Activated CD4-positive, CD25-positive, alpha-beta regulatory T cell (primary cell): Measurements from ENCODE around the gene QSOX2.

Source experiments
- DNase-seq, 4 experiments: peaks; one replicate each; lab custom pipeline; 2025; lab: John Stamatoyannopoulos, UW

Gene QSOX2

DNA sequence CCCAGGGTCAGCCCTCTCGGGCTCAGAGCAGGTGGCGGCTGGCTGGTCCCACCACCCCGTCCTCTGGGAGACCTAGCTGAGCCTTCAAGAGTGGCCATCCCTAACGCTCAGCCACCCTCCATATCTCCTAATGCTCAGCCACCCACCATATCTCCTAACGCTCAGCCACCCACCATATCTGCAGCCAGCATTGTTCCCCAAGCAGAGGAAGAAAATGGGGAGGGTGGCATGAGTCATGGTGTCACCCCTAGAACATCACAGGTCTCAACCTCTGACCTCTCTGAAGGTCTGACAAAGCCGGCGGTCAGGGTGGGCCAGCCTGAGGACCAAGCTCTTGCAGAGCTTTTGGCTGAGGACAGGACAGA lies 55.4 kb downstream of the QSOX2 start:
- no peak for DNase-seq

DNA sequence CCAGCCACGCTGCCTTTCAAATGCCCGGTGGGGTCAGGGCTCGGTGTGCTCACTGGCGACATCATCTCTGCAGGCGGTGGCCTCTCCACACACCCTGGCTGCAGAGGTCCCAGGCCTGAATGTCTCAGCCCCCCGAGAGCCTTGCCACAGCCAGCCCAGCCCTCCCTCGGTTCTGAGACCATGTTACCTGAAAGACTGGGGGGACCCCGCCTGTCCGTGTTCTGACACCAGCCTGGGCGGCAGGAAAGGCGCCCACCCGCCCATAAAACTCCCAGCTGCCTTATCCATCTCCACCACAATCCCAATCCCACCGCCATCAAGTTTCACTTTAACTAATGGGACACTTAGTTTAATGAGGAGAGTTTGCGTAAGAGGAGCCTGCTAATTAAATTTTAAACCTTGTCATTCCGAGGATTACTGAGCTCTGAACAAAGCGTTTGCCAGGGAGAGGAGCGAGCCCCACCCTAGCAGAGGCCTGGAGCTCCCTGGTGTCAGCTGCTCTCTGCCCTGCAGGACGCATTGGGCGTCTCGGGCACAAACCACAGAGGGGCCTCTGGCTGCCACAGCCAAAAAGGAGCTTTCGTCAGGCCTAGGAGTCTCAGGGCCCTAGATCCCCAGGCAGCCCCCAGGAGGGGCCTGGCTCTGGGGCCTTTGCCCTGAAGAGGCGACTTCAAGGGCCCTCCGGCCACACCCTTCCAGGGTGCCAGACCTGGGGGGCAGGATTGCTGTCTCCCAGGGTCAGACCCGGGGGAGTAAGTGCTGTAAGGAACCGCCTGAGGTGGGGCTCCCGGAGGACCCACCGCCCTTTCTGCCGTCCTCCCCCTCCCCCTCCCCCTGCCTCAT lies 56.0 kb downstream of the QSOX2 start:
- no peak for DNase-seq

DNA sequence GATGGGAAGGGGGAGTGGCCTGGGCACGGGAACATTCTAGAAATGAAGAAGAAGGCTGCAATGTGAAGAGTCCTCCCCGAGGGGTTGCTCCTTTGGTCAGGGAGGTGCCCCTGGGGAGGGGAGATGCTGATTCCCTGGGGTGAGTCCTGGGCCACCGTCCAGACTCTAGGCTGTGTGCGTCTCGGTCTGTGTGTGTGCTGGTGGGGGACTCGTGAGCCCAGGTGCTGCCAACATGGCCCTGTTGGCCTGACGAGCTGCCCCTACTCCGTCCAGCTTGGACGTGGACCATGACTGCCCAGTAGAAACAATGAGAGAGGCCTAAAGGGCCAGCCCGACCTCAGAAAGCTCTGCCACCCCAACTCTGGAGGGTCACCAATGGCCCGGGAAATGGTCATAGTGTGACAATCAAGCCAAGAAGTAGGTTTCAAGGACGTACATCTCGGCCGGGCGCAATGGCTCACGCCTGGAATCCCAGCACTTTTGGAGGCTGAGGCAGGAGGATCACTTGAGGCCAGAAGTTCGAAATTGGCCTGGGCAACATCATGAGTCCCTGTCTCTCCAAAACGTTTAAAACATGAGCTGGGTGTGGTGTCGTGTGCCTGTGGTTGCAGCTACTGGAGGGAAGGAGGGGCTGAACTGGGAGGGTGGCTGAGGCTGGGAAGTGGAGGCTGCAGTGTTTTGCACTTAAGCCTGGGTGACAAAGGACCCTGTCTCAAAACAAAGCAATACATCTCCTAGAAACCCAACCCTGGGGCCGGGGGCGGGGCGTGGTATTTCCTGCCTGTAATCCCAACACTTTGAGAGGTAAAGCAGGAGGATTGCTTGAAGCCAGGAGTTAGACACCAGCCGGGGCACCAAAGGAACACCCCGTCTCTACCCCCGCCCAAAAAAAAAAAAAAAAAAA lies 57.7 kb downstream of the QSOX2 start:
- no peak for DNase-seq

DNA sequence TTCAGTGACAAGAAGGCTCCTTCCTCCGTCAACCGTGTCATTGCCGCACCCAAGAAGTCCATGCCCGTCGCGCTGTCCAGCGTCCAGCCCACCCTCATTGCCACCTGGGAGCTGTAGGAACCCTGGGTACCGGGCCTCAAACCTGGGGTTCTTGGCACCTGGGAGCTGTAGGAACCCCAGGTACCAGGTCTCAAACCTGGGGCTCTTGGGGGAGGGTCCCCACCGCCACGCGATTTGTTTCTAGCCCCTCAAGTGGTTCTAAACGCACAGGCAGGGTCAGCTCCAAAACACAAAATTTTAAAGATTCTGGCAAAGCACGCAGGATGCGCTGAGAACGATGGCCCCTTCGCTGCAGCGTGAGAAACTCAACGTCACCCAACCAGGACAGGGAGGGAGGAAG lies 58.4 kb downstream of the QSOX2 start:
- DNase-seq: no peak

DNA sequence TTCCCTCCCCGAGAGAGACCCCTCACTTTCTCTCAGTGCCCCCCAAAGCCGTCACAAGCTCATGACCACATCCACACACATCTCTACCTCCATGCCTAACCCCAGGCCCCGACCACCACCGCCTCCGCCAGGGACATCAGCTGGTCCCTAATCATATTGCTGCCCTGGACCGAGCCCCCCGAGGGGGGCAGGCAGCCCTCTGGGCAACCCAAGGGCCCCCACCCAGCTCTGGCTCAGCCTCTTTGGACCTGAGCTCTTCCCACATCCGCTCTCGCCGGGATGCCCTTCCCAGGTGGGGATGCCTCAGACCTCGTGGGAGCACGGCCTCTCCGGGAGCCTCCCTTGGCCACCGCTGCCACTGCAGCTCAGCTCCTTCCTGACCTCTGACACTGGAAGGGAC lies 59.2 kb downstream of the QSOX2 start:
- DNase-seq: no peak

DNA sequence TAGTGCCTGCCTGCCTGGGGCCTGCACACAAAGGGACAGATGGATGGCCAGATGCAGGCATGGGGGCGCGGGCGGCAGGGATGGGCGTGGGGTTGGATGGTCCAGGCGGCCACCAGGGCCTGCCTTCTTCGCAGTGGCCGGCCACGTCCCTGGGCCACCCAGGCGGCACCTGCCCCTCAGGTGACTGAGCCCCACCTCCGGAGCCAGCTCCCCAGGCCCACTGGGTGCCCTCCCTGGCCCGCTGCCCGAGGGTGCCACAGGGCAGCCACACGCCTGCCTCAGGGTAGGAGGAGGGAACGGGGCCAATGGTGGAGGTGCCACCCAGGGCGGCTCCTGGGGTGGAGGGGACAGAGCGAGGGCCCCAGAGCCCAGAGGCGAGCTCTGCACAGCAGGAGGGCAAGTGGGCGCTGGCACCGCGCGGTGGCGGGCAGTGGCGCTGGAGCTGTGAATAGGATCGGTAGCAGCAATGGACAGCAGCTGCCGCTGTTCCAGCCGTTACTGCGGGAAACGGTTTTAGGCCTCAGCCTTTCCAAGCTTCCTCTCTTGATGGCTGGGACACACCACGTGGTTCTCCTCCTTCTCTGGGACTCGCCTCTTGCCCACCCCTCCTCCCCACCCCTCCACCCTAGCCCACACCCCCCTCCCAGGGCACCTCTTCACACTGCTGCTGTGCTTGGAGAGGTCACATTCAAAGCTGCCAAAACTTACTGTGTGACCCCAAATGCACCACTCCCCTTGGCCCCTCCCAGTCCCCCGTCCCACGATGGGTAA lies 59.8 kb downstream of the QSOX2 start:
- no peak for DNase-seq

DNA sequence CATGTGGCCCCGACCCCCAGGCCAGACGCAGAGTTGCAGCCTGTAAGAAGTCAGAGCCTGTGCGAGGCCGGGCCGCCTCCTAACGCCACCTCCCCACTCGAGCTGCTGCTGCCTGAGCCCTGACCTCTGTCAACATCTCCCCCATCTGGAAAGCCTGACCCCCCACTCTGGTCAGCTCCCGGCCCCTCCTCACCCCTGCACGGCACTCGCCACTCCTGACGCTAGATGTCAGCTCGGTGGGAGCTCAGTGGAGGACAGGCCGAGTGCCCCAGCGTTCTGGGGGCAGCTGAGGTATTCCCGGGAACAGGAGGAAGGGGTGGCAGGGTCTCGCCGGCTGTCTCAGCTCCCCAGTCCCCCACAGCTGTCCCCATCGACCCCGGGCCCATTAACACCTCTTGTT lies 60.5 kb downstream of the QSOX2 start:
- DNase-seq: no peak

DNA sequence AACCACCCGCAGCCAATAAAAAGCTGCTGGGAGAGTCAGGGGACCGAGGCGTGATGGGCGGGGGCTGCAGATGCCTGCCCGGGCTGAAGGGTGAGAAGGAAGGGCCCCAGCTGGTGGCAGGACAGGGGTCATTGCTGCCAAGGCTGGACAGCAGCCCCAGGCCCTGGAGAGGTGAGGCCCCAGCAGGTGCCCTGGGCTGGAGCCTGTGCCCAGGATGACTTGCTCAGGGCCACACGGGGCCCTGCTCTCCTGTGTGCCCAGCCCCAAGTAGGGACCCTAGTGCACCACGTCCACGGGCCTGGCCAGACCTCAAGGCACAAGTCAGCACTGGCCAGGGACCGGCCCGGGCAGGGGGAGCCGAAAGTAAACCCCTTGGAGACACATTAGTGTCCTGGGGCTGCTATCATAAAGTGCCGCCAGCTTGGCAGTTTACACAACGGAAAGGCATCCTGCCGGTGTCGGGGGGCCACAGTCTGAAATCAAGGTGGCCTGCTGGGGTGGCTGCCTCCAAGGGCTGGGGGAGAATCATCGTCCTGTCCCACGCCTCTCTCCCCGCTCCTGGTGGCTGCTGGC lies 62.7 kb downstream of the QSOX2 start:
- no peak for DNase-seq

DNA sequence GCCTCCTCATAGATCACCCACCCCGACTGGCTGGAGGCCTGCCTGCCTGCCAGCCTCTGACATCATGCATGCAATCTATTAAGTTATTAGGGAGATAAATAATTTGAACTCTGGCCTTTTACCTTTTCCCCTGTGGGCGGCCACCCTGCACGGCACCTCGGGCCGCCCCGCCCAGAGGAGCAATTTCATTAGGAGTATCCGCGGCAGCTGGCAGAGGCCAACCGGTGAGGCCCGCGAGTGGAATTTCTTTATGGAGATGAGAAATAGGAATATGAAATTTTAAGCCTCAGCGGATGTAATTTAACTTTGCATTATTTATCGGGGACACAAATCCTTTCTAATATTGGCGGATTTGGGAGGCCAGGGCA lies 63.2 kb downstream of the QSOX2 start:
- DNase-seq: no peak

DNA sequence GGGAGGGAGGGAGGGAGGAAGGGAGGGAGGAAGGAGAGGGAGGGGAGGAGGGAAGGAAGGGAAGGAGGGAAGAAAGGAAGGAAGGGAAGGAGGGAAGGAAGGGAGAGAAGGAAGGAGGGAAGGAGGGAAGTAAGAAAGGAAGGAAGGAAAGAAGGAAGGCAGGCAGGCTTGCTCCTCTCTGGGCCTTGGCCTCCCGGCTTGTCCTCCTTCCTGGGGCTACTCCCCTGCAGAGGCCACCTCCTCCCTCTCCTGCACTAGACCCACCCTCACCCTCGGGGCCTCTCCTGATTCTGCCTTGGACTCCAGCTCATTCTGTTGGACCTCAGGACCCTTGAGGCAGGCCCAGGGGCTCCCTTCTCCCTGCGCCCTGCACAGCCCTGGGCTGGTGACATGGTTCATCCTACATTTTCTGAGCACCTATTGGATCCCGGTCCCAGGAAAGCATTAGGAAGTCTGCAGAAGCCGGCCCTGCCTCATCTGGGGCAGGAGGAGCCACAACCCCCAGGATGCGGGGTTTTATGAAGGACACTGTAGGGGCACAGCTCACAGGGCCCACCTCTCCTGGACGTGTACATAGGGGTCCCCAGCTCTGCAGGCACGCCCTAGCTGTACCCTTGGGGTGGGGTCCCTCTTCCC lies 63.7 kb downstream of the QSOX2 start:
- no peak for DNase-seq

DNA sequence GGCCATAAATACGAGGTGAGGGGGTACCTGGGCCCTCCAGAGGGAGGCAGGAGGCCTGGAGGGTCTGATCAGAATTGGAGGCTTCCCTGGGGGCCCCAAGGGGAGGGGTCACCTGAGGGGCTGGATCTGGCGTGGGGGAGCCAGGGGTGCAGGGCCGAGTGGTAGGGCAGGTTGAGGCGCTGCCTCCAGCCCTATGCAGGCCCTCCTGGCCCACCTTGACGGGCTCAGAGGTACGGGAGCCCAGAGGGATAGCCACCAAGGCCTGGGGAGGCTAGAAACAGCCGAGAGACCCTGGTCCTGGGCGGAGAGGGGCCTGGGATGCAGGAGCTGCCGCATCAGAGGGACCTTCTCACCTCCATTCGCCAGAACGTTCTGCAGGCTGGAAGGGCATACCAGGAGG lies 65.0 kb downstream of the QSOX2 start:
- no peak for DNase-seq

DNA sequence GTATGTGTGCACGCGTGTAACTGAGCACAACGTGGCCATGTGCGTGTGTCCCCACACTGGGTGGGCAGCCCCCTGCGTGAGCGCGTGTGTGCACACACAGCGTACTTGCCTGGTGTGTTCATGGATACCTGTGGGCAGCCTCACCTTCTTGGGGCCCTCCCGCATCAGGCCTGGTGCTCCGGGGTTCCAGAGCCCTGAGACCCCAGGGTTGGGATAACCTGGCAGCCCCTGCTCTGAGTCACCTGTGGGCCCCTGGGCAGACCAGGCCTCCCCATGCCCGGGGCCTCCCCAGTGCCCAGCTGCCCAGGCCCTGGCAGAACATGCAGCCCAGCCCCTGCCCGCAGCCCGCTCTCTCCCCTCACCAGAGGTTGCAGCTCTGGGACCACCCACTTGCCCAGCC lies 65.9 kb downstream of the QSOX2 start:
- DNase-seq: no peak

DNA sequence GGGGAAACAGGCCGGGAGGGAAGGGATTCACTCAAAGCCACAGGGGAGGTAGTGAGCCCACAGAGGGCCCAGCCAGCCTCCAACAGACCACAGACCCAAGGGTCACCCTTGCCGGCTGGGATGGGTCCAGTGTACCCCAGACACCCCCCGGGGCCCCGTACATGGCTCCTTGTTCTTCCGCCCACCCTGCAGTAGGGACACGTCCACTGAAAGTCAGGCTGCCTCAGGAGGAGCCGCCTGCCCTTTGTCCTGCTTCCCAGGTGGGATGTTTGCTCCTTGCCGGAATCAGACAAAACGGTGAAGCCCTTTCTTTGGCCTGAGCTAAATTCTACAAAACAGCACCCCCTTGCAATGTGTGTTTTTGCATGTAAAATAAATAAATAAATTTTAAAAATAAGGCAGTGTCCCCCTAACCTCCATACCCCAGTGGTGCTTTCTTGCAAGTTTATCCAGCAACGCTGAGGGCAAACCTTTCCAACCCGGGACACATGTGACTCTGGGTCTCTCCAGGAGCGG lies 66.5 kb downstream of the QSOX2 start:
- no peak for DNase-seq

DNA sequence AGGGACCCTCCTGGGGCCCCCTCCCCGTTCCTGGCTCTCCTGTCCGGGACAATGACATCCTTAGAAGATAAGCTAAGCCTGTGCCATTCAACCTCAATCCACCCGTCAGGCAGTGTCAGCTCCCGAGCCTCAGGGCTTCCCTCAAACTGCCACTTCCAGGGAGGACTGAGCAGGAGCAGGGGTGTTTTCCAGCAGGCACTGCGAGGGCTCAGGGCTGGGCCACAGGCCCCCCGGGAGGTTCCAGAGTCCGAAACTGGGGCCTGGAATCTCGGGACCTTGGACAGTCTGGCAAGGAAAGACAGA lies 66.9 kb downstream of the QSOX2 start:
- no peak for DNase-seq

DNA sequence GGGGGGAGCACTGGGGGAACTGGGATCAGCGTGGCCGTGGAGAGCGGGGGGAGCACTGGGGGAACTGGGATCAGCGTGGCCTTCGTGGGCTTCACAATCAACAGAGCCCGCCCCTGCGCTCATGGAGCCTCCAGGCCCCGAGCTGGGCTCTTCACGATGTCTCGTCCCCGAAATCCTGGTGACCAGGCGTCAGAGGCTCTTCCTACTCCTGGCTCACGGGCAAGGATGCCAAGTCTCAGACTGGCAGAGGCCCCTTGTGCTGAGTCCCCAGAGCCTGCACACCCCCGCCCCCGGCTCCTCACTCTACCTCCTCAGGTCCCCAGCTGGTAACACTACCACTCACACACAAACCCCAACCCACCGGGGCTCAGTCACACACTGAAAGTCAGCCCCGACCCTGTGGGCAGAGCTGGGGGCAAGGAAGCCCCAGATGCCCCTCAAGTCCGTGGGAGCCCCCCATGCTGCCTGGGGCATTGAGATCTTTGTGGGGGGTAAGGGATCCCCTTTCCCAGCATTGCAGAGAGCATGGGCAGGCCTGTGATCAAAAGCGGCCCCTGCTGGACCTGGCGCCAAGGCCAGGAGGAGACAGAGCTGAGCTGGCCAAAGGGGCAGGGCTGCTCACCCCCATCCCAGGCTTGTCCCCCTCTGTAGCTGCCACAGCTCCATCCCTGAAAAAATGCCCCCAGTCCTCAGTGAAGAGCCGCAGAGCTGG lies 67.4 kb downstream of the QSOX2 start:
- DNase-seq: no peak

DNA sequence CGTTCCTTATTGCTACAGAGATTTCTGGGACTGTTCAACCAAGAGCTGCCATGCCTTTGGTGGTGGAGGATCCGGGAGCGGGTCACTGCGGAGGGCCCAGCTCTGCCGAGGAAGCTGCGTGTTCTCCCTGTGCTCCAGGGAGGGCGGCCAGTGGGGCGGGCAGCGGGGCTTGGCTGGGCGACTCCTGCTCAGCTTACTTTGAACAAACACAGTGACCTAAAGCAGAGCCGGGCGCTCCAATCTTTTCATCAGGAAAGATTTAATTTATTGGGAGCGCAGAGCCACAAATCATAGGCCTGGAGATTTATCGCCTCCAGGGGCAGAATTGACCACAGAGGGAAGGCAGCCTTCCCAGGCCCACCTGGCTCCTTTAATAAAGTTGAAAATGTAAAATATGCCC lies 68.4 kb downstream of the QSOX2 start:
- no peak for DNase-seq

DNA sequence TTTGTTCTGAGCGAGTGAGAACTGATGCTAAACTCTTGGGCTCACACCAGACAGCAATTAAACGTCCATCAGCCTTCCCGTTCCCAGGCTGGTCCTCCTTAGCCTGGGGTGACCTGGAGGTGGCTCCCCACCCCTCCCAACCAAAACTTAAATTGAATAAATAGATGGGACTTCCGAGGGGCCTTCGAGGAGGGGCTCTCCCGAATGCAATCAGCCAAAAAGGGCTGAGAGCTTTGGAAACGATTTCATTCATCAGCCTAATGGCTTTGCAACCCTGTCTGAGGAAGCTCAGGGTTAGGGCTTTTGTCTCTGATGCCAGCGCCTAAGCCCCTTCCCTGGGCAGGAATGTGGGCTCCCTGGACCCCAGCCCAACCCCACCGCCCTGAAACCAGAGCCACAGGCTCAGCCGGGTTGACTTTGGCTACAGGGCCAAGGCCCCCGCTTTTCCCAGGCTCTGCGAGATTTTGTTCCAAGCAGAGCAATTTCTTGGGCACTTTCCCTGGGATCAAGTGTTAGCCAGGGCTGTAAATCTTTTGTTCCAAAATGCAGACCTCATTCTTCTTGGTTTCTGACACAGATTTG lies 69.9 kb downstream of the QSOX2 start:
- no peak for DNase-seq

DNA sequence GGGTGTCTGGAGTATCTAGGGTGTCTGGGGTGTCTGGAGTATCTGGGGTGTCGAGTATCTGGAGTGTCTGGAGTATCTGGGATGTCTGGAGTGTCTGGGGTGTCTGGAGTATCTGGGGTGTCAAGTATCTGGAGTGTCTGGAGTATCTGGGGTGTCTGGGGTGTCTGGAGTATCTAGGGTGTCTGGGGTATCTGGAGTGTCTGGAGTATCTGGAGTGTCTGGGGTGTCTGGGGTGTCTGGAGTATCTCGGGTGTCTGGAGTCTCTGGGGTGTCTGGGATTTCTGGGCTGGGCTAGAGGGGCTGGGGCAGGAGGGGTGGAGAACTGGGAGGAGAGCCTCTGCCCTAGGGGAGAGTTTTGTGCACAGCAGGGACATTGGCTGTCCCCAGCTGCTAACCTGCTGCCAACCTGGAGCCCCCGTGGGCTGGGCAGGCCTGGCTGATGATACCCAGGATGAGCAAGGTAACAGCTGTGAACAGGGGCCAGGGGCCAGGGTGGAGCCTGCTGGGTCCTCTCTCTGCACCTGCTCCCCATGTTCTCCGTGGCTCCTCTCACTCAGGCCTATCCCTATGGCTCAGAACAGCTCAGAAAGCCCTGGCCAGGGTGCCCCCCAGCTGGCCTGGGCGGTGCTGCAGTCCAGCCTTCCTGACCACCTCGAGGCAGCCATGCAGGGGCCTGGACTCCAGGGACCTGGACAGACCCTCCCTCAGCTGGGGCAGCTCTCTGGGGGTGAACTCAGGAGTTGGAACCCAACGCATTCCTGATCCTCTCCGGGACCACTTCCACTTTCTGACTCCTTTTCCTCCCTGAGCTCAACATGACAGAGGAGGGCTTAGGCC lies 70.6 kb downstream of the QSOX2 start:
- DNase-seq: no peak

DNA sequence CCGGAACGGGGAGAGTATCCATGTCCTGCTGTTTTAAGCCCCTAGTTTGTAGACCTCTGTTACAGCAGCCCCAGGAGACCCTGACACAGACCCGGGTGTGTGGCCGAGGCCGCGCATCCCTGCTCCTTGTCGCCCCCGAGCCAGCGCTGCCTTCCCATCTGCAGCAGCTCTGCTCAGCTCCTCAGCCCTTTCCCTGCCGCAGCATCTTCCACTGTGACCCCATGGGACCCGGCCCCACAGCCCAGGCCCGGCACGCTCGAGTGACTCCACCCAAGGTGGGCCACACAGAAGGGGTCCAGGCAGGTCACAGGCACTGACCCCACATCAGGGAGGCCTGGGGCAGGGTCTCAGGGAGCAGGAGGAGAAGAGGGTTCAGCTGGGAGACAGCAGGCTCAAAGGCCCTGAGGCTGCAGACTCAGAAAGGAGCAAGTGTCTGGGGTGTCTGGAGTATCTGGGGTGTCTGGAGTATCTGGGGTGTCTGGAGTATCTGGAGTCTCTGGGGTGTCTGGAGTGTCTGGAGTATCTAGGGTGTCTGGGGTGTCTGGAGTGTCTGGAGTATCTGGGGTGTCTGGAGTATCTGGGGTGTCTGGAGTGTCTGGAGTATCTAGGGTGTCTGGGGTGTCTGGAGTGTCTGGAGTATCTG lies 71.8 kb downstream of the QSOX2 start:
- DNase-seq: no peak
